NCI-H2029 treated with DMSO at 0.1 percent for 48 hours (cell line): ENCODE data around the gene PTGDS.

Experiments
- DNase-seq: peaks from one replicate; lab custom pipeline; 2025; lab: John Stamatoyannopoulos, UW

Gene PTGDS

GRCh38 chr9:136957901-136958300, 19.4 kb upstream of the PTGDS start:
- no peak for DNase-seq

- DNase-seq, result no peak
These were observed 18.8 kb upstream of the PTGDS start for GRCh38 chr9:136958473-136958872.

- no peak for DNase-seq
These were observed 18.1 kb upstream of the PTGDS start for GRCh38 chr9:136958898-136959850.

- DNase-seq, result no peak
These were observed 16.9 kb upstream of the PTGDS start for GRCh38 chr9:136960212-136960937.

- DNase-seq, result no peak
These were observed 16.4 kb upstream of the PTGDS start for GRCh38 chr9:136960938-136961275.

GRCh38 chr9:136961279-136962065, 15.8 kb upstream of the PTGDS start:
- no peak for DNase-seq

- DNase-seq, result no peak
These were observed 15.1 kb upstream of the PTGDS start for GRCh38 chr9:136962163-136962562.

GRCh38 chr9:136962701-136963248, 14.5 kb upstream of the PTGDS start:
- DNase-seq, result no peak

- DNase-seq, result no peak
These were observed 14.0 kb upstream of the PTGDS start for GRCh38 chr9:136963341-136963740.

GRCh38 chr9:136963751-136964150, 13.6 kb upstream of the PTGDS start:
- no peak for DNase-seq

GRCh38 chr9:136964171-136964689, 13.1 kb upstream of the PTGDS start:
- DNase-seq, result no peak

GRCh38 chr9:136964833-136965422, 12.4 kb upstream of the PTGDS start:
- DNase-seq, result no peak

GRCh38 chr9:136965771-136966484, 11.4 kb upstream of the PTGDS start:
- DNase-seq, result no peak

GRCh38 chr9:136968333-136969127, 8.8 kb upstream of the PTGDS start:
- no peak for DNase-seq

GRCh38 chr9:136969150-136969549, 8.2 kb upstream of the PTGDS start:
- DNase-seq, result no peak

- DNase-seq, result no peak
These were observed 7.5 kb upstream of the PTGDS start for GRCh38 chr9:136969774-136970173.

GRCh38 chr9:136970361-136970760, 6.9 kb upstream of the PTGDS start:
- no peak for DNase-seq

GRCh38 chr9:136971746-136972145, 5.6 kb upstream of the PTGDS start:
- no peak for DNase-seq

GRCh38 chr9:136972335-136972734, 5.0 kb upstream of the PTGDS start:
- DNase-seq, result no peak

GRCh38 chr9:136972743-136973142, 4.6 kb upstream of the PTGDS start:
- DNase-seq, result no peak
